ENCODE data around the gene CASTOR1.

The CASTOR1 gene

DNA sequence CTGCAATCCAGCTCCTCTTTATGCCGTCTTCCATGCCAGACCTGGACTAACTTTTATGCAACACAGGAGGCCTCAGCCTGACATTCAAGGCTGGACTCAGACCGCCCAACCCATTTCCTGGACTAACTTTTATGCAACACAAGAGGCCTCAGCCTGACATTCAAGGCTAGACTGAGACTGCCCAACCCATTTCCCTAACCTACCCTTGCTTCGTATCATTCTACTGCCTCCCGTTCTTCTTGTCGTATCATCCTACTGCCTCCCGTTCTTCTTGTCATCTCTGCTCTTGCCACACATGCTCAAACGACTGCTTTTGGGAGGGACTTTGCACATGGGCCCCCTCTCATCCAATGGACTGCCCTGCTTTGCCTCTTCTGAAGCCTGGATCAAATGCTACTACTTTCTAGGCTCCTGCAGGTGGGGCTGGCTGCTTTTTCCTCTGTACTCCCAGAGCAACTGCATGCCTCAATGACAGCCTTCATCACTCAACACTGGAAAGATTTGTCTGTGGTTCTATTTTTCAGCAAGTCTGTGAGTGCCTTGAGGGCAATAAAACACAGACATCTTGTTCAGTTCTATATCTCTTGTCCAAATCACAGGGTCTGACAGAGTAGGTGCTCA lies 29.6 kb upstream of the CASTOR1 start:
- DNase-seq: peak; percentile 45

DNA sequence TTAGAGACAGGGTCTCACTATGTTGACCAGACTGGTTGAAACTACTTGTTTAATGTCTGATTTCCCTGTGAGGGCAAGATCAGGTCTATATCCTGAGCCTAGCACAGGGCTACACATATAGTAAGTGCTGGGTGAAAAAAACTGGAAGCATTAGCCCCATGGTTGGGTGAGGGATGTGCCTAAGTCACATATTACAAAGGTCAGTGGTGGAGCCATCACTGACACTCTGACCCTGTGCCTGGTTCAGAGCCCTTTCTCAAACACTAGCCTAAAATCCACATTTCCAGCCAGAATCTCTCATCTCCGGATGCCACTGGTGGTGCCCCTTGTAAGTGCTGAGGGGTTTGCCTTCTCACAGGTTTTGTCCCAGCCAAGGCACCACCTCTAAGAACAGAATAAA lies 28.5 kb upstream of the CASTOR1 start:
- DNase-seq: no peak

GRCh38 chr22:30315962-30316576 lies 26.8 kb upstream of the CASTOR1 start:
- no peak for DNase-seq

DNA sequence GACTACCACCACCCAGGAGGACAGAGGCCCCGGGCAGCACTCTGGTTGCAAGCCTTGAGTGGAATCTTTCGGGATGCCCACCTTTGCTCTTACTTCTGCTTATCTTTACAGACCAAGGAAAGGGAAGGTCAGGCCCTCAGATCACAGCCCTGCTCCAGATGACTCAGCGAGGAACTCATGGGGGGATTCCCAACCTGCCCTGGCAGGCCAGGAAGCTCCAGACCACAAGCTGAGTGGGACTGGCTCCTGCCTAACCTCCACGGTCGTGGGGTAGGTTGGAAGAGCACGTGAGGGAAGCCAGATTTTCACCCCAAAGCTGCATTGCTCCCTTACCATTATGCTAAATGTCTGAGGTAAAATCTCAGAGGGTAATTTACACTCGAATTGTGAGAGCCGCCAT lies 25.6 kb upstream of the CASTOR1 start:
- DNase-seq: peak; percentile 64

GRCh38 chr22:30313527-30314363 lies 24.4 kb upstream of the CASTOR1 start:
- no peak for DNase-seq

GRCh38 chr22:30312053-30312452 lies 22.7 kb upstream of the CASTOR1 start:
- no peak for DNase-seq

- DNase-seq: no peak
Observed at GRCh38 chr22:30310881-30311771, 21.8 kb upstream of the CASTOR1 start.

- peak; percentile 84 for DNase-seq
Observed at GRCh38 chr22:30309951-30310741, 20.8 kb upstream of the CASTOR1 start.

DNA sequence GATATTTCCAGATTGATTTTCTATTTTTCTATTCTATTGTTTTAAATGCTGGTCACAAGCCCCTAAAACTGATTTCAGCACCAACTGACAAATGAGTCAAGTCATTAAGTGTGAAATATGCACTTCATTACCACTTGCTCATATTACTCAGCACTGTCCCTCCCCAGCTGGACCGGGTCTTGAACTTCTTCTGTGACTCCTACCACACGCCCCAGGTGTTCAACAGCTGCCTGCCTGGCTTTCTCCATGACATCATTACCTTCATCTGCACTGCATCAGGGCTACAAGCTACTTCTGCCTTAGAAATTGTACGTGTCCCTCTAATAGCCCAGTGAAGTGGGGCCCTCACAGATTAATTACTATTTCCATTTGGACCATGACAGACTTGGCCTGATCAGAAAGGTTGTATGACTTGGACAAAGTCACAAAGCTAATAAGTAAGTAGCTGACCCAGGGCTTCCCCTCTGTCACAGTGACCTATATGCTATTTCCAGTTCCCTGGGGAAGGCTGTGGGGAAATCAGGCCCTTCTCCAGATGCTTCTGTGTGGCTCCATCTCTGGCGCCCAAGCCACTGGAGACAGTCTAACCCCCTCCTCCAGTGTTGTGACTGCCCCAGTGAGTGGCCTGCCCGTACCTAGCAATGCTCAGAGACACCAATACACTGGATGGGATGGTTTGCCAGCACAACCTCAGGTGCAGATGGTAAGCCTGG lies 19.4 kb upstream of the CASTOR1 start:
- no peak for DNase-seq

DNA sequence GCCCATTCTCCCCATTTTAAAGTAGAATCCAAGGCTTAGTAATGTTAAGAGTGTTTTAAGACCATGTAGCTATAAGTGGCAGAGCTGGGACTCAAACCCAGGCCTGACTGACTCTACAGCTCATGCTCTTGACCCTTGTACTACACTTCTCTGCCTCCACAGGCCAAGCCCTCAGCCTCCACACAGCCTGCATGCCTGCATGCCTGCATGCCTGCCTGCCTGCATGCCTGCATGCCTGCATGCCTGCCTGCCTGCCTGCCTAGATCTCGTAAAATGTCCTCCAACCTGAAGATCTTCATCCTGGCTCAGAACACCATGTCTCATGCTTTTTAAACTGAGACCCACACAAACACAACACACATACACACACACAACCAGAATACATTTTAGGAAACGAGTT lies 18.8 kb upstream of the CASTOR1 start:
- DNase-seq: no peak

DNA sequence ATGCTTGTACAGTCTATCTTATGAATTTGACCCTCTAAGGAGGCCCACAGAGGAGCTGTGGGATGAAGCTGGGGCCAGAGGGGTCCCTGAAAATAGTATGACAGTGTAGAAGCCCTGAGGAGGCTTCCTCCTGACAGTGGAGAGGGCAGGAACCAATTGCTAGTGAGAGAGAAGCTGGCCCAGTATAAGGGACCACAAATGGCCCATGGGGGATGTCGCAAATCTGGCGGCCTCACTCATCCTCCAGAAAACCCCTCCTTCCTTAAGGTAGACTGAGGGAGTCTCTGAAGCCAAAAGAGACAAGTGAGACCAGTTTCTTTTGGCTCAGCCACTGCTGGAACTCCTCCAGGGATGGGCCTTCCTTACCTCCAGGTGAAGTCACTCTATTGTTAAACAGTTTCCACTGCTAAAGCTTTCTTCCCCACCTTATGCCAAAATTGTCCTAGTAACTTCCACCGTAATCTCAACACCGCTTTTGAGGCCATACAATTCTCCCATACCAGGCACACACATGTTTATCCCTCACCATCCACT lies 17.8 kb upstream of the CASTOR1 start:
- DNase-seq: no peak

GRCh38 chr22:30306627-30307011 lies 17.3 kb upstream of the CASTOR1 start:
- DNase-seq: no peak

GRCh38 chr22:30305906-30306626 lies 16.8 kb upstream of the CASTOR1 start:
- DNase-seq: no peak

- peak; percentile 58 for DNase-seq
Observed at GRCh38 chr22:30305519-30305905, 16.2 kb upstream of the CASTOR1 start.

GRCh38 chr22:30304495-30305244 lies 15.4 kb upstream of the CASTOR1 start:
- DNase-seq: no peak

DNA sequence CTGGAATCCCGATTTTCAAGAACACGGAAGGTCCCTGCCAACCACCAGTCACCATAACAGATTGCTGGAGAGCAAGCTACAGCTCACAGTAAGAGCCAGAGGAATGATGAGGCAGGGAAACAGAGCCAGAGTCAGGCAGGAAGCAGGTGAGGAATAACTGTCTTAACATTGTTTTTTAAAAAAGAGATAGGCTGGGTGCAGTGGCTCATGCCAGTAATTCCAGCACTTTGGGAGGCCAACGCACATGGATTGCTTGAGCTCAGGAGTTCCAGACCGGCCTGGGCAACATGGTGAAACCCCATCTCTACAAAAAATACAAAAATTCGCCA lies 13.5 kb upstream of the CASTOR1 start:
- no peak for DNase-seq

DNA sequence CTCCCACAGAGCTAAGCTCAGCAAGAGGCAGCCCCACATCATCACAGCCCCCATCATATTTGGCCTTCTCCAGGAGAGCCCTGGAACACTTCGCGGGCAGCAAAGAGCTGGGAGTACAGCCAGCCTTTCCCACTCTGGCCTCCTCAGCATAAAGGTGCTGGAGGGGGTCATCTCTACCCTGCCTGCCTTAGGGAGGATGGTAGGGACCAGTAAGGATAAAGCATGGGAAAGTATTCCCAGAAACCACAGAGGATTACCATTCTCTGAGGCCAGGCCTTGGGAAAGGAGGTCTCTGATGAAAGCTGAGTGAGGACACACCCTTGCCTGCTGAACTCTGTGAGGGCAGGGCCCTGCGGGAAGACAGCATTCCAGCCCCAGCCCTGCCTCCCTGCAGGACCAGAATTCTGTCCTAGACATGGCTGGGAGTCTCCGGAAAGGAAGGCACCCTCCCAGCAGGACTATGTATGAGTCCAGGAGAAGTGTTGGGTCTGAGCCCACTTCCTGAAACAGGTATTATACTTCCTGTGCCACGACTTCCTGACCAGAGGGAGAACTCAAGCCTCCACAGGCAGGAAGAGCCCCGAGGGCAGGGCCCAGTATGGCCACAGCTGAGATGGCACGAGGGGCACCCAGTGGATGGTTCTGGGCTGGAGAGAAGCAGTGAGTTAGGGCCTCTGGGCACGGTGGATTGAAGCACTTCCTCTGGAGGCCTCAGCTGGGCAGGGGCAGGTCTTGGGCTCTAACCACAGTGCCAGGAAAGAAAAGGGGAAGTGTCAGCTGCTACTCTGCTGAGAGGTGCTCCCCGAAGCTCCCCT lies 12.9 kb upstream of the CASTOR1 start:
- DNase-seq: peak; percentile 79

- DNase-seq: no peak
Observed at GRCh38 chr22:30299322-30299721, 10.0 kb upstream of the CASTOR1 start.
